HG02970 (cell line): Measurements from ENCODE around the gene PIK3R6.
"Not testable (repeated sequence)": the region's sequence is repeated elsewhere in the genome, so short reads cannot be mapped to it uniquely, and the experiment has no call there.

ENCODE experiments used
- ATAC-seq: cut with Tn5 transposase; IDR thresholded peaks from one replicate; pipeline ENCODE4 v1.9.1; 2021; ENCODE audit warnings: mild to moderate bottlenecking, moderate library complexity, moderate number of reproducible peaks; ENCODE audit not compliant: unreplicated experiment, low FRiP score

Gene PIK3R6

DNA sequence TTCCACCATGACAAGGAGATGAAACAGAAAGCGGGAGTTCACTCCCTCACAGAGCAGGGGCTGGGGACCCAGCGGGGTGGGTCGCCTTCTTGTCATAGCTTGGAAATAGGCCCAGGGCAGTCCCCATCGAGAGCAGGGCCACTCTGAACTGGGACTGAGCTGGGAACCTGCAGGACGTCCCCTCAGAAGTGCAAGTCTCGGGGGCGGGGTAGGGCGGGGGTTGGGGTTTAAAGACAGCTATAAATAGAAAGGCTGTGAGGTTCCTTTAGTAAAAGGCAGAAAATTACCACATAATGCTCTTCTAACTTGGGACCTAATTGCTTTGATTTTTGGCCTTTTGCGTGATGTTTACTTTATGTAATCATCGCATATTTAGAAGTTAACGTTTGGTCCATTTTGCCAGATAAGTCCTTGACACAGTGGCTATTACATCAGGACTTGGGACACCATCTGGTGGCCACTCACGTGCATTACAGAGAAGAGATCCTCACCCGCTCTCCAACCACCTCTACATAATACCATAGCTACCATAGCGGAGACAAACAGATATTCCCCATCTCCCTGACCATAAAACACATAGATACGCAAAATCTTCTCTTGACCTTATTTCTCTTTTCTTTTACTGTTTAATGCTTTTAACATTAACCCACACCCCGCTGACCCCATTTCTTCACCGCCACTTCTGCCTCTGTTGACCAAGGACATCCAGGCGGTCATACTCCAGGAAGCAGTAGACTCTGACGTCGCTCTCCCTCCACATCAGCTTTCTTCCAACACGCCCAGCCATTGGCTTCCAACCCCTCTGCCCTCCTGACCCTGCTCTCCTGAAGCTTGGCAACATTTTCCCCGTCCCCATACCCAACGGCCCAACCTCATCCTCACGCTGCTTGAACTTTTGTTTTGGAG lies 27.5 kb upstream of the PIK3R6 start:
- no peak for ATAC-seq

DNA sequence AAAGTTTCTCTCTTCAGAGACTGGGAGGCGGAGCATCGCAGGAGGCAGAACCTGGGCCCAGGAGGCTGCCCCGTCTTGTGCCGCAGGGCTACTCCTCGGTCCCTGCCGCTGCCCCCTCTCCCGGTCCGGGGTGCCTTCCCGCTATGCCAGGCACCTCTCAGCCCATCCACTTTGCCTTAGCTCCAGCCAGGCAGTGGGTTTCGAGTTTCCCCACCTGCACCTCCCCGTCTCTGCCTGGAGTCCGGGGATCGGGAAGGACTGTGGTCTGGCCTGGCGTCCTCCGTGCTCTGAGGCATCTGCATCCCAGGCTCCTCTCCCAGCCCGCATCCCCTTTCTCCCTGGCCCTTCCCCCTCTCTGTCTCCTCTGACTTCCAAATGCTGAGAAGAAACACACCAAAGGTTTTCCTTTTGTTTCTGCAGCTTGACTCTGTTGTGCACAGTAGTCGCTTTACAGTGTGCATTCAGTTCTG lies 26.8 kb upstream of the PIK3R6 start:
- no peak for ATAC-seq

DNA sequence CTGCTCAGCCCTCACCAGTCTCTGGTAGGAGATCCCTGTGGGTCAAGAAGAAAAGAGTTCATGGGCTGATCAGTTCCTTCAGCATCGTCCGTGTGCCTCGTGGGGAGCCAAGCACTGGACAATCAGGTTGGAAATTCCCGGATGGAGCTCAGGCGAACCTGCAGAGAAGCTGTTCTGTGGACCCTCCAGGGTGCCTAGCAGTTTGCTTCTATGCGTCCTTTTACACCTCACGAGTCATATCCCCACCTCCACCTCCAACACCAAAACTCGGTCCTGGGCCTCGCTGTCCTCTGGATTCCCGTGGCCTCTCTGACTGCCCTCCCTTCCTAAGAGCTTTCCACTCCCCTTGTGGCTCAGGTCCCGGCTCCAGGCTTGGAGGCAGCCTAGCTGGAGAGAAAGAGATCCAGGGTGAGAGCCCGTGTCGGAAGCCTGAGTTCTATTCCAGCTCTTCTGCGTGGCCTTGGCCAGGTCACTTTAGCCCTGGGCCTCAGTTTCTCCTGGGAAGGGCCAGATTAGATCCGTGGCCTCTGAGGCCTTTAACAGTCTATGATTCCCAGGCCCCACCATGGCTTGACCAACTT lies 26.2 kb upstream of the PIK3R6 start:
- no peak for ATAC-seq

- ATAC-seq = no peak
Observed at GRCh38 chr17:8893059-8893458, 25.6 kb upstream of the PIK3R6 start.

- no peak for ATAC-seq
Observed at GRCh38 chr17:8892338-8892690, 24.8 kb upstream of the PIK3R6 start.

DNA sequence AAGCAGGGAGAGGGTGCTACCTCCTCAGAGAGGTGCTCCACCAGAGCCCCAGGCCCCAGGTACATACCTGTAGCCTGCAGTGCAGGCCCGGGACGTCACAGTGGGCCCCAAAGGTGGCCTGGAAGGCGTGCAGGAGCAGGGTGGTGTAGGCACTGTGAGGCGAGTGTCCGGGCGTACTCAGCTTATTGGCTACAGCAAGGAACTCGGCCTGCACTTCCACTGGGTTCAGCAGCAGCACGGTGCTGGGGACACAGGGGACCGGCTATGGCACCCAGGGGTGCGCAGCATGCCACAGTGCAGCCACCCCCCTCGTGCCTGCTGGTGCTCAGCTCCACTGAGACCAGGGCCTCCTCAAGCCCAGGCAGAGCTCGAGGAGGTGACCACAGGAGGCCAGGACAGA lies 23.2 kb upstream of the PIK3R6 start:
- ATAC-seq = no peak

GRCh38 chr17:8889458-8890210 lies 22.2 kb upstream of the PIK3R6 start:
- ATAC-seq = no peak

- no peak for ATAC-seq
Observed at GRCh38 chr17:8888704-8889302, 21.3 kb upstream of the PIK3R6 start.

DNA sequence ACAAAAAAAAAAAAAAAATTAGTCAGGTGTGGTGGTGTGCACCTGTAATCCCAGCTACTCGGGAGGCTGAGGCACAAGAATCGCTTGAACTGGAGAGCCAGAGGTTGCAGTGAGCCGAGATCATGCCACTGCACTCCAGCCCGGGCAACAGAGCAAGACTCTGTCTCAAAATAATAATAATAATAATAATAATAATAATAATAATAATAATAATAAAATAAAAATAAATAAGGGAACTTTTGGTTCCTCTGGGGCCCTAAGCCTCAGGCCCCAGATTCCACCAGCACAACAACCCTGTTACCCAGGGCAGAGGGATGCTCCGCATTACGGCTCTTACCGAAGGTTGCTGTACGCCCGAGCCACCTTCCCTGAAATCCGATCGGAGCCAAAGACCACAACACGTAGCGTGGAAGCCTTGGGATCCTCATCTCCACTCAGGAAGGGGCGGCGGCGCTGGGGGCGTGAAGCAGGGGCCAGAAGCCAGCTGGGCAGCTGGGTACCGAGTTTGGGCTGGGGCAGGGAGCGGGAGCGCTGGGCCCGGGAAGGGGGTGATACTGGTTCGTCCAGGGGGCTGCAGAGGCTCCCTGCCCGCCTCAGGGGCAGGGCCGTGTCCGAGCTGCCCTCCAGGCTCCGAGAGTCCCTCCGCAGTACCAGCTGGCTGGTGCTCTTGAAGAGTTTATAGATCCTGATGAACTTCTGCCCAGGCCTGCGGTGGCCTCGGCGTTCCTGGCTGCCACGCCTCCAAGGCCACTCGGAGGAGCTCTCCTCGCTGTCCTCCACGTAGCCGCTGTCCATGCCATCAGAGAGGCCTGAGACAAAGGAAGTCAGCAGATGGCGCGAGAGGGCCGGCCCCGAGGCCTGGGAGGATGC lies 20.6 kb upstream of the PIK3R6 start:
- no peak for ATAC-seq

DNA sequence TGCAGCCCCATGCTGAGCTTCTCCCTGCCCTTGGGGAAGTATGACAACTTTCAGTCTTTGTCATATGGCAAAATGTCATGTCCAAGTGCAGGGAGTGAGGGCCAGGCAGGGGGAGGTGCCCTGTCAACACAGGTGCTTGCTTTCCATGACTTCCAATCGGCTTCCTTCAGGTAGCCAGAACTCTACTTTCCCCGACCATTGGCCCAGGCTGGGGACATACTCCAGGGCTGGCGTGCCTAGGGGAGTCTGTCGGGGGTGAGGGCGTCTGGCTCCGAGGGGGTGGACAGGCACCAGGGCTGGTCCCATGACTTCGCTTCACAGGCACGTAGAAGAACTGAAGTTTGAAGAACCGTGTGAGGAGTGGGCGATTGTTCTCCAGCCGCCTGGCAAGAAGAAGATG lies 19.8 kb upstream of the PIK3R6 start:
- ATAC-seq = no peak

GRCh38 chr17:8885967-8886684 lies 18.7 kb upstream of the PIK3R6 start:
- no peak for ATAC-seq

DNA sequence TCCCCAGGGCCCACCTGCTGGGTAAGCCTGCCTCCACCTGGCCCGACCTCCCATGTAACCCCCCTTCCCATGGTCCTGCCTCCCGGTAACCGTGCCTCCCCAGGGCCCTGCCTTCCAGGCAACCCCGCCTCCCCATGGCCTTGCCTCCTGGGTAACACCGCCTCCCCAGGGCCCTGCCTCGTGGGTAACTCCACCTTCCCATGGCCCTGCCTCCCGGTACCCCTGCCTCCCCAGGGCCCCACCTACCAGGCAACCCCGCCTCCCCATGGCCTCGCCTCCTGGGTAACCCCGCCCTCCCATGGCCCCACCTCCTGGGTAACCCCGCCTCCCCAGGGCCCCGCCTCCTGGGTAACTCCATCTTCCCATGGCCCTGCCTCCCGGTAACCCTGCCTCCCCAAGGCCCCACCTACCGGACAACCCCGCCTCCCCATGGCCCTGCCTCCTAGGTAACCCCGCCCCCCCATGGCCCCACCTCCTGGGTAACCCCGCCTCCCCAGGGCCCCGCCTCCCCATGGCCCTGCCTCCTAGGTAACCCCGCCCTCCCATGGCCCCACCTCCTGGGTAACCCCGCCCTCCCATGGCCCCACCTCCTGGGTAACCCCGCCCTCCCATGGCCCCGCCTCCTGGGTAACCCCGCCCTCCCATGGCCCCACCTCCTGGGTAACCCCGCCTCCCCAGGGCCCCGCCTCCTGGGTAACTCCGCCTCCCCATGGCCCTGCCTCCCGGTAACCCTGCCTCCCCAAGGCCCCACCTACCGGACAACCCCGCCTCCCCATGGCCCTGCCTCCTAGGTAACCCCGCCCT lies 17.9 kb upstream of the PIK3R6 start:
- not testable (repeated sequence) for ATAC-seq

DNA sequence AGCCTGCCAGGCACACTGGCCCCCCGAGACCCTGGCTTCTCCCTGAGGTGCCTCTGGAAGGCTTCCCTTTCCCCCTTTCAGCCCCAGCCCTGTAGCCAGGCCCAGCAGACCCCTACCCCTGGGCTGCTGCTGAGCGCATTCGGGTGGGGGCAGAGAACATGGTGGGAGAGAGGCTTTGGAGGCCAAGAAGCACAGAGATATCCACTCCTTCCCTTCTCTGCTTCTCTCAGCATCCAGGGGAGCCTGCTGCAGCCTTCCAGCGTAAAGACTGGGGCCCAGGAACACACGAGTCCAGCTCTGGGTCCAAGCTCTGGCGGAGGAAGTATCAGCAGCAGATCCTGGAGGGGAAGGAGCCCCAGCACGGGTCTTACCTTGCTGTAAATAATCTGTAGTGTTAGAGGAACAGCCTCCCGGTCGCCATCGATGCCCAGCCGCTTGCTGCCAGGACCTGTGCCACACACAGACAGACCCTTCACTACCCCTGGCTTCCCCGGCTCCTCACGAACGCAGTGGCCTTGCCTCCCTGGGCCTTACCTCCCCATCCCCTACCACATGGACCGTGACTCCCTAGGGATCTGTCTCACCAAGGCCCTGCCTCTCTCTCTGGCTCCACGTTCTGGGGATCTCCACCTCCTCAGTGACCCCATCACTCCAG lies 17.0 kb upstream of the PIK3R6 start:
- no peak for ATAC-seq

DNA sequence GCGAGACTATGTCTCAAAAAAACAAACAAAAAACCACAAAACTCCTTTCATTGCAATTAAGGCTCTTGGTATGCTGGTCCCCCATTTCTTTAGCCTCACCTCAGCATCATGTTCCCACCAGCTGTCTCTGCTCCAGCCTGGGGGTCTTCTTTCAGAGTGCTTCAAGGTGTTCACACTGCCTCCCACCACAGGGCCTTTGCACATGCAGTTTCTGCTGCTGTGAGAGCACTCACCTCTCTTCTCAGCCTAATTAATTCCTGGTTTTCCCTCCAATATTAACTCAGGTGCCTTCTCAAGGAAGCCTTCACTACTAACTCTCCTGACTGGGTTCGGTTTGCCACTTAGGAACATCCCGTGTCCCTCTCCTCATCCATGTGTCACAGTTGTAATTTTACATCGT lies 15.9 kb upstream of the PIK3R6 start:
- no peak for ATAC-seq

GRCh38 chr17:8881606-8882005 lies 14.1 kb upstream of the PIK3R6 start:
- no peak for ATAC-seq

GRCh38 chr17:8880466-8880865 lies 13.0 kb upstream of the PIK3R6 start:
- ATAC-seq = no peak

DNA sequence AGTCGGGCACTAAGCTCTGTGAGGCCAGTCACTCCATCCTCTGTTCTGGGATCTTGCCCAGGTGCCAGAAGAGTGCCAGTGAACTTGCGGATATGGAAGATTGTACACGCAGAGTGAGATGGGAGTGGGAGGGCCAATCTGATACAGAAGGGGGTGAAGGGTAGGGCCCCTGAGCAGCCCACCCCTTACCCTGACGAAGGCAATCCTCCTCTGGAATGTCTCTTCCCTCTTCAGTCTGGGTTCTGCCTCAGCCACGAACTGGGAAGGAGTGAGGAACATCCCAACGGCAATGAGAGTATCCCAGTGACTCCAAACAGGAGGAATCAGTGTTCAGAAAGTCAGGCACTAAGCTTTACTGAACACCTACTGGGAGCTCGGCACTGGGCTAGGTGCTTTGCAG lies 11.9 kb upstream of the PIK3R6 start:
- ATAC-seq = no peak

DNA sequence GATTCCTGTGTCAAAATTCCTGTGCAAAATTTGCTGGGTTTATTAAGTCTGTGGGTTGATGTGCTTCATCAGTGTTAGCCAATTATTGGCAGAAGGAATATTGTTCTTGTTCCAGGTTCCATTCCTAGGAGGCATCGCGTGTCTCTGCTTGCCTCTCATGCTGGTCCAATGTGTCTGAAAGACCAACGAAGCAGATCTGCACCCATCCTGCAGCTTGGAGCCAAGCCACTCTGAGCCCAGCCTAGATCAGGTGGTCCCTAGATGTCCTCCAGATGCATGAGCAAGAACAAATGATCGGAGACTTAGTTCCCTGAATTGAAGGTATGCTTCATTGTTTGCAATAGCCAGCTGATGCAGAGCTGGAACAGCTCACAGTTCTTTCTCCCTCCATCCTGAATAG lies 10.5 kb upstream of the PIK3R6 start:
- no peak for ATAC-seq
